IMR-90 (cell line): ENCODE measurements around the gene TIMM17B. TPM values are rescaled to one million over a fixed set of nuclear protein-coding genes. Genes with fewer than 3 reads are reported as not detected.

ENCODE experiments used
- ATAC-seq: fragments of 200-7000 bp; cut with Tn5 transposase; 2 replicates; pipeline ENCODE4 v1.9.1; 2020; ENCODE audit warnings: low read depth, mild to moderate bottlenecking, moderate library complexity
- BruUV-seq: library from RNA; stranded (reverse); fragments of 400-500 nt; replicated peaks from 2 replicates; lab custom pipeline; 2021; lab: Mats Ljungman, UMichigan
- CTCF ChIA-PET: fragments of 300-600 bp; formaldehyde crosslinking; extraction: SDS; loops from one replicate; lab custom pipeline; 2021; ENCODE audit warnings: antibody characterized with exemption; lab: Yijun Ruan, JAX
- POLR2A ChIA-PET: fragments of 300-600 bp; sonication (Branson Sonifier 250); formaldehyde crosslinking; loops from one replicate; lab custom pipeline; 2022; ENCODE audit warnings: antibody characterized with exemption; ENCODE audit not compliant: unreplicated experiment; lab: Charles Lee
- DNase-seq: peaks from one replicate; pipeline ENCODE4 v3.0.0; 2013
- H2AFZ ChIP-seq: replicated peaks from 2 replicates; pipeline ENCODE3; 2013; ENCODE audit warnings: low read length, mild to moderate bottlenecking; ENCODE audit not compliant: poor library complexity
- H2AK5ac ChIP-seq: 2 replicates; pipeline ENCODE4 v1.6.1; 2013; ENCODE audit warnings: low read depth, low read length, inconsistent platforms
- H2AK9ac ChIP-seq: replicated peaks from 2 replicates; pipeline ENCODE3; 2013; ENCODE audit warnings: mild to moderate bottlenecking, low read depth, low read length, moderate library complexity; ENCODE audit not compliant: poor library complexity
- H2BK120ac ChIP-seq: 2 replicates; pipeline ENCODE4 v1.6.1; 2013; ENCODE audit warnings: low read depth, low read length, inconsistent platforms
- H2BK15ac ChIP-seq: 3 replicates; pipeline ENCODE4 v1.6.1; 2013; ENCODE audit warnings: low read depth, low read length, inconsistent platforms
- H2BK20ac ChIP-seq: 2 replicates; pipeline ENCODE4 v1.6.1; 2013; ENCODE audit warnings: low read depth, mild to moderate bottlenecking, inconsistent platforms, low read length, moderate library complexity
- H2BK5ac ChIP-seq: 2 replicates; pipeline ENCODE4 v1.6.1; 2013; ENCODE audit warnings: mild to moderate bottlenecking, low read depth, low read length, inconsistent platforms; ENCODE audit not compliant: poor library complexity, severe bottlenecking
- H3K14ac ChIP-seq: replicated peaks from 2 replicates; pipeline ENCODE4 v1.6.1; 2013; ENCODE audit warnings: low read depth, low read length, inconsistent platforms
- H3K18ac ChIP-seq: 2 replicates; pipeline ENCODE4 v1.6.1; 2013; ENCODE audit warnings: low read depth, low read length, control low read depth
- H3K23ac ChIP-seq: 2 replicates; pipeline ENCODE4 v1.6.1; 2013; ENCODE audit warnings: low read depth, low read length, inconsistent platforms
- H3K27ac ChIP-seq: 2 replicates; pipeline ENCODE4 v1.5.1; 2013; ENCODE audit warnings: mild to moderate bottlenecking, control low read depth, low read length; ENCODE audit not compliant: insufficient read depth
- H3K27me3 ChIP-seq: 2 replicates; pipeline ENCODE4 v1.6.1; 2013; ENCODE audit warnings: low read length; ENCODE audit not compliant: control insufficient read depth, insufficient read depth
- H3K36me3 ChIP-seq: 2 replicates; pipeline ENCODE4 v1.6.1; 2013; ENCODE audit warnings: low read length, mixed read lengths; ENCODE audit not compliant: control insufficient read depth, insufficient read depth
- H3K4ac ChIP-seq: 2 replicates; pipeline ENCODE4 v1.6.1; 2013; ENCODE audit warnings: low read depth, low read length, inconsistent platforms
- H3K4me1 ChIP-seq: 2 replicates; pipeline ENCODE4 v1.6.1; 2013; ENCODE audit warnings: low read length, mixed read lengths; ENCODE audit not compliant: control insufficient read depth, insufficient read depth
- H3K4me2 ChIP-seq: 2 replicates; pipeline ENCODE4 v1.6.1; 2013; ENCODE audit warnings: low read depth, mild to moderate bottlenecking, control low read depth, low read length, moderate library complexity
- H3K4me3 ChIP-seq: 2 replicates; pipeline ENCODE4 v1.5.1; 2013; ENCODE audit warnings: low read depth, mild to moderate bottlenecking, control low read depth, low read length, moderate library complexity; ENCODE audit not compliant: insufficient read depth
- H3K56ac ChIP-seq: 2 replicates; pipeline ENCODE4 v1.6.1; 2013; ENCODE audit warnings: low read length, inconsistent platforms; ENCODE audit not compliant: insufficient read depth; ENCODE audit errors: extremely low read depth
- H3K79me1 ChIP-seq, 2 experiments: 2 replicates each; pipeline ENCODE4 v1.6.1; 2013; ENCODE audit warnings: low read length in 2 of 2, inconsistent platforms in 1 of 2, low read depth in 1 of 2
- H3K9ac ChIP-seq: 2 replicates; pipeline ENCODE4 v1.6.1; 2013; ENCODE audit warnings: low read depth, low read length, control low read depth
- H3K9me1 ChIP-seq: 2 replicates; pipeline ENCODE4 v1.6.1; 2013; ENCODE audit warnings: low read length, inconsistent platforms; ENCODE audit not compliant: insufficient read depth
- H3K9me3 ChIP-seq: 2 replicates; pipeline ENCODE4 v1.6.1; 2013; ENCODE audit warnings: low read length; ENCODE audit not compliant: control insufficient read depth, insufficient read depth
- H4K20me1 ChIP-seq: 2 replicates; pipeline ENCODE4 v1.6.1; 2013; ENCODE audit warnings: low read length, inconsistent platforms; ENCODE audit not compliant: insufficient read depth
- H4K5ac ChIP-seq: 2 replicates; pipeline ENCODE4 v1.6.1; 2013; ENCODE audit warnings: mild to moderate bottlenecking, low read depth, low read length, control low read depth
- H4K8ac ChIP-seq, 2 experiments: 2 replicates each; pipeline ENCODE4 v1.6.1; 2013; ENCODE audit warnings: low read depth in 2 of 2, low read length in 2 of 2, control low read depth in 1 of 2, inconsistent platforms in 1 of 2
- H4K91ac ChIP-seq: 2 replicates; pipeline ENCODE4 v1.6.1; 2013; ENCODE audit warnings: low read depth, low read length, inconsistent platforms; ENCODE audit not compliant: insufficient read depth
- CEBPB ChIP-seq: IDR thresholded peaks from 2 replicates; pipeline ENCODE4 v1.6.1; 2012; ENCODE audit warnings: low read depth, low read length, improper control_type of control experiment
- WGBS, 2 experiments: methylation state at CpG; one replicate each; pipeline versions ENCODE4 v1.1.5 to v1.1.7; 2013; ENCODE audit warnings: missing lambda C conversion rate in 2 of 2; ENCODE audit not compliant: insufficient read length in 1 of 2; ENCODE audit errors: extremely low coverage in 2 of 2; 5-methylcytosine and 5-hydroxymethylcytosine counted together
- dilution Hi-C: fragments of 300-500 bp; cut with HindIII; formaldehyde crosslinking; loops from one replicate; pipeline ENCODE4 v1.14.3; 2018; ENCODE audit warnings: low sequenced_read_pairs; ENCODE audit not compliant: unreplicated experiment
- in situ Hi-C: fragments of 300-500 bp; cut with MboI; formaldehyde crosslinking; loops from 3 replicates; pipeline ENCODE4 v1.14.3; 2019; ENCODE audit warnings: low sequenced_read_pairs, inconsistent platforms, mixed read lengths
- intact Hi-C: fragments of 100-400 bp; cut with micrococcal nuclease; formaldehyde crosslinking; loops from 2 replicates; pipeline ENCODE4 v1.10.0; 2022
- polyA plus RNA-seq, 3 experiments: library from polyadenylated mRNA; depleted of rRNA; stranded (reverse); fragments of >200 nt; gene quantifications; 2 replicates each; pipeline ENCODE4 v1.2.3, GENCODE V29; 2012; ENCODE audit warnings: low replicate concordance in 1 of 3
- total RNA-seq: library from RNA; depleted of rRNA; stranded (reverse); fragments of >200 nt; gene quantifications from 2 replicates; pipeline ENCODE4 v1.2.3, GENCODE V29; 2012

Gene TIMM17B
- total and polyA plus RNA-seq, 2 of the 4 experiments (the other 2 are of a cell fraction): 28.7 to 73.6 TPM

DNA sequence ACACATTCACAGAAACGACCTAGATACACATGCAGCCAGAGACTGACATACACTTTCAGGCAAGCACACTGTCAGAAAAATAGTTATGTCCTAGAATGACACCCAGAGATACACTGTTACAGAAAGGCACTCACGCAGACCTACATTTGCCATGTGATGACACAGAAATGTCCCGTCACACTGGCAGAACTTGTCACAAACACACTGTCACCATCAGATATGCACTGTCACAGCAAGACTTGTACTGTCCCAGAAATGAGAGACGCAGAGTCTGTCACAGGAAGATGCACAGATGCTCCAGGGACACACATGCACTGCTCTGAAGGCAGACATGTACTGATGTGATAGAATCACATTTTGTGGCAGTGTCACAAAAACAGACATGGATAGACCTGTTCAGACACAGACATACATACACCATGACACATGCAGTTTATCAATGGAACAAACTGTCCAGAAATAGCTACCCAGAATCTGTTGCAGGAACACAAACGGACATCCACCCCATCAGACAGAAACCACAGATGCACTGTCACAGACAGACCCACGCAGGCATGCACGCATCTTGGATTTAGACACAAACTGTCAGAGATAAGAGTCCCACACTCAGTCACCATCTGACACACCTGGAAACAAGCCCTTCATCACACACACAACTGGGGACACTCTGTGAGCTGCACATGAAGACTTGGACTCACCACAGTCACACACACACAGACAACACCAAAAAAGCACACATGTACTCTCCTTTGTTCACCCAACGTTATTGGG lies 22.6 kb upstream of the TIMM17B start:
- no TSS peak for BruUV-seq
- H3K4me3 ChIP-seq: no peak overlapping the region
- H4K5ac ChIP-seq: no peak overlapping the region
- no peak overlapping the region for H2BK20ac ChIP-seq
- no peak overlapping the region for H2BK15ac ChIP-seq
- no peak overlapping the region for H3K18ac ChIP-seq
- no peak overlapping the region for H3K23ac ChIP-seq
- CTCF ChIA-PET: no interaction called here
- no peak overlapping the region for H2AK9ac ChIP-seq
- H3K9me1 ChIP-seq: peaks cover 5% of the 10 kb centered on the region; the same call in 1 of the 2 replicates
- no peak overlapping the region for H3K14ac ChIP-seq
- no peak overlapping the region for H3K4me2 ChIP-seq
- DNase-seq (no peak), ATAC-seq (no peak)
- dilution Hi-C loops (no loop called here), intact Hi-C loops (loop anchor here (5.0 kb wide), 1 partner anchor 122 kb away; the partner anchor contains the start of gene TFE3), in situ Hi-C loops (no loop called here)
- H3K4me1 ChIP-seq: peaks cover 3% of the 10 kb centered on the region; the same call in 1 of the 2 replicates
- no peaks in the 10 kb centered on the region; the same call in 1 of the 2 replicates for H3K9me3 ChIP-seq
- H2BK5ac ChIP-seq: no peak overlapping the region
- no peak overlapping the region for H4K91ac ChIP-seq
- whole genome bisulfite sequencing, 2 experiments: 33% methylated on average over 2 of the region's 8 CpGs; no CpG with 5 or more reads in 1 of the 2 experiments
- peaks cover 16% of the 10 kb centered on the region; the same call in 1 of the 2 replicates for H4K20me1 ChIP-seq
- no peak overlapping the region for H2BK120ac ChIP-seq
- no peak overlapping the region for H2AFZ ChIP-seq
- H3K9ac ChIP-seq: no peak overlapping the region
- H3K79me1 ChIP-seq: peaks cover 4 to 21% of the 10 kb centered on the region in 2 experiments; a peak in 2 of 4 replicates
- H3K36me3 ChIP-seq: peaks cover 14% of the 10 kb centered on the region
- H3K27me3 ChIP-seq: no peaks in the 10 kb centered on the region
- H4K8ac ChIP-seq: no peak overlapping the region
- H3K56ac ChIP-seq: no peak overlapping the region
- no peak overlapping the region for H3K4ac ChIP-seq
- H3K27ac ChIP-seq: no peak overlapping the region
- no peak for TF ChIP-seq CEBPB
- POLR2A ChIA-PET: no interaction called here
- no peak overlapping the region for H2AK5ac ChIP-seq
